Mucosa of gallbladder (tissue), 1 donor: Measurements from ENCODE around the gene ZMYND8. TPM values are rescaled to one million over a fixed set of nuclear protein-coding genes. Genes with fewer than 3 reads are reported as not detected.
"Not testable (repeated sequence)": the region's sequence is repeated elsewhere in the genome, so short reads cannot be mapped to it uniquely, and the experiment has no call there.

Experiments
- DNase-seq: peaks from one replicate; pipeline ENCODE4 v3.0.0-alpha.2; 2020; ENCODE audit warnings: low spot score
- total RNA-seq: library from RNA; stranded (reverse); gene quantifications from one replicate; pipeline ENCODE4 v1.2.1, GENCODE V29; 2021
- donor health status: DM: no; HTN: no; CAD: no.

ZMYND8 gene
- total RNA-seq, 1 donor from 2014 or later: 55.2 TPM

DNA sequence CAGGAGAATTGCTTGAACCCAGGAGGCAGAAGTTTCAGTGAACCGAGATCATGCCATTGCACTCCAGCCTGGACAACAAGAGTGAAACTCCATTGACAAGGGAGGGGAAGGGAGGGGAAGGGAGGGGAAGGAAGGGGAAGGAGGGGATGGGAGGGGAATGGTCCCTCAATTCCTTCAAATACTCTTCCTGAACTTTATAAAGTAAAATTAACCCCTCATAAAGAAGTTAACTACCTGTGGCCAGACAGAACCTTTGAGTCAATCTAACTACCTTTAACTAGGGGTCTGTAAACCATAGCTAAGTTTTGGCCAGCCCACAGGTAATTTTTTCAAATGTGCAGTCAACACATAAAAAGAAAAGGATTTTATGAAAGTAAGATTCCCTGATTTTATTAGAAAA is 131.0 kb downstream of the ZMYND8 start:
- no peak for DNase-seq

DNA sequence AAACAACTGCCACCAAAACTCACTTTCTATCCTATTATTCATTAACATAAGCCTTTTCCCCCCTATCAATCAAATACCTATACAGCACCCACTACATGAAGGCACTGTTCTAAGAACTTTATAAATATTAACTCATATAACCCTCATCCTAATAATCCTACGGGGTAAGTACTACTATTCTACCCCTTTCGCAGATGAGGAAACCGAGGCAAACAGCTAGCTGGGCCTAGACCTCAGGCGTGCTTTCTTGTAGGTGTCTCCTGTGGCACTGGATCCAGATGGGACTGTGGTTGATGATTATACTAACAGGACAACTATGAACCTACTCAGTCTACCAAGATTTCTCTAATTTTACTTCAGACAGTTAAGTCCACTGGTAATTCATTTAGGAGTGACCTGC is 131.6 kb downstream of the ZMYND8 start:
- DNase-seq: no peak

DNA sequence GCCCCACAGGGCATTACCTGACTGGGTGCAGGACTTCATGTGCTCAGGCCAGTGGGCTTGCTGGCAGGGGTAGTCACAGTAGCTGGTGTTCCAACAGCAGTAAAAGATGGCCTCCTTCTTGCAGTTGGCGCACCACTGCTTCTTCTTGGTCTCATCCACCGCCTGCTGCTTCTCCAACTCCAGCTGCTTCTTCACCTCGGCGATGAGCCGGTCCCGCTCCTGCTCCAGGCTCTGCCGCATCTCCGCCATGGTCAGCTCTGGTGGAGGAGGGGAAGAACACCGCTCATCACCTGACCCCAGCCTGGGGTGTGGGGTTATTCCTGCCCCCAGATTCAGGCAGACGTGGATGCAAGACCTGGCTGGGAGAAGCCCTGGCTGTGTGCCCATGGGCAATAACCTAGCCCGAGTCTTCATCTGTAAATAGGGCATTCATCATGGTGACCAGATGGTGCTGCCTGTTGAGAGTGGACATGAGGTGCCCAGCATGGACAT is 132.2 kb downstream of the ZMYND8 start:
- DNase-seq: no peak

DNA sequence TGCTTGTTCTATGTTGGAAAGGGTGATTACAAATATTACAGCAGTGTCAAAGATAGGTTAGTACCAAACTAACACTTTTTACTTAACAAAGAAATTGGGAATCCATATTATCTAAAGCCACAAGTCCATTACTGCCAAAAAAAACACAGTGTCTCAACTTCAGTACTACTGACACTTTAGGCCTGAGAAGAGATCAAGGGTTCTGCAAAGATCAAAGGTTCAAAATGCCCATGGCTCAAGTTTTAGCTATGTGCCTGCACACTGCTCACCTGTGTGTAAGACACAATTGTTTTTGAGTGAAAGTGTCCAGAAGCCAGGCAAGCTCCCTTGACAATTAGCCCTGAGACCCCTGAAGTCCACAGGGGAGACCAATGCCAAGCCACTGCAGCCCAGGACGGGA is 132.6 kb downstream of the ZMYND8 start:
- no peak for DNase-seq

DNA sequence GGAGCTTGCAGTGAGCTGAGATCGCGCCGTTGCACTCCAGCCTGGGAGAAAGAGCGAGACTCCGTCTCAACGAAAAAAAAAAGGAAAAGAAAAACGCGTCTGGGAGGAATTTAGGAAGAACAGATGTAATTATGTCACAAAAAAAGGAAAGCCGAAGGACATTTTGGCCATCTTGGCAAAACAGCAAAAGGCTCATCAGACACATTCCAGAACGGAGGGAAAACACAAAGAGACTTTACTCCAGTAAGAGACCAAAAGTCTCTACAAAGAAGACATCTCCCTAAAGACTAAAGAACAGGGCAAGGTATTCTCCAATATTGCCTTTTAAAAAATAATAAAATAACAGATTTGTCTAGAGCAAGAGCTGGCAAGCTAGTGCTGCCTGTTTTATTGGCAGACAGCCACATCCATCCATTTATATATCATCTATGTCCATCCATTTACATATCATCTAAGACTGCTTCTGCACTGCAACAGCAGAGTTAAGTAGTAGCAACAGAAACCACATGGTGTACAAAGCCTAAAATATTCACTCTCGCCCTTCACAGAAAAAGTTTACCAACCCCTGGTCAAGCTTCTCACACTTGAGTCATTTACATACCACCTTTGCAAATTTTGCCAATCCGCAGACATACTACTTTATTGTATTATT is 133.9 kb downstream of the ZMYND8 start:
- no peak for DNase-seq

DNA sequence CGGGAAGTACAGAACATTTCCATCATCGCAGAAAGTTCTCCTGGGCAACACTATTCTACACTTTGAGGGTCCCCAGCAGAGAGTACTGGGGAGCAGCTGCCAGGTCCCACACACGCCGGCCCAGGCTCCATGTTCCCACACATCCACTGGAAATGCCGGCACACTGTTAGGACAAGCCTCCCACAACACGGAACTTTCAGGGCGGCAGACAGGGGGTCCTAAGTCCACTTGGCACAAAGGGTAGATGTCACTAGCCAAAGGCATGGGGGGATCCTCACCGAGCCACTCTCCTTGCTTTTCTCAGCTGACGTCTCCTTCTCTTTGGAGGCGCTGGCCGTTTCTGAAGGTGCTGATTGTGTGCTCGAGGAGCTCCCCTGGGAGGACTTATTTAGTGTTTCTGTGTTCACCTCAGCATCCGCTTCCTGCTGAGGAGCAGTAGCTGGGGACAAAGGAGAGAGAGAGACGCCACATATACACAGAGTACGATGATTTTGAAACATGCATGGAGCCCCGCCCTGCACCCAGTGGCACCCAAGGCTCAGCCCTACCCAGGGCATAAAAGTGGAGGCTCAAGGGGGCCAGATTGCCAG is 135.4 kb downstream of the ZMYND8 start:
- no peak for DNase-seq

DNA sequence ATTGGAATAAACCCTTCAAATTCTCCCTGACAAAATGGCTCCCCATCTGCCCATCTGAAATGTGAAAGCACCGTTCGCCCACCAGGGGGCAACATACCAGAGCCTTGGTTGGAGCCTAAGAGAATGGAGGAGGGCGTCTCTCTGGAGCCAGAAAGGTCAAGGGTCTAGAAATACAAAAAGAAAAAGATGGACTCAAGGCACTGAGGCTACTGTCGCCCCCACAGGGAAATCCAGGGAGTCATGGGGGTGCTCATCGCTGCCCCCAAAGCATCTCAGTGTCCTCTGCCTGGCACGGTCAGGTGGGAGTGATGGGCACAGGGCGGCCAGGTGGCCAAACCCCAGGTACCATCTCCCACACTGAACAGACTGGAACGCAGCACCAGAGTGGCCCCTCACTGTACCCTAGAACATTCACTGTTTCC is 136.3 kb downstream of the ZMYND8 start:
- DNase-seq: no peak

DNA sequence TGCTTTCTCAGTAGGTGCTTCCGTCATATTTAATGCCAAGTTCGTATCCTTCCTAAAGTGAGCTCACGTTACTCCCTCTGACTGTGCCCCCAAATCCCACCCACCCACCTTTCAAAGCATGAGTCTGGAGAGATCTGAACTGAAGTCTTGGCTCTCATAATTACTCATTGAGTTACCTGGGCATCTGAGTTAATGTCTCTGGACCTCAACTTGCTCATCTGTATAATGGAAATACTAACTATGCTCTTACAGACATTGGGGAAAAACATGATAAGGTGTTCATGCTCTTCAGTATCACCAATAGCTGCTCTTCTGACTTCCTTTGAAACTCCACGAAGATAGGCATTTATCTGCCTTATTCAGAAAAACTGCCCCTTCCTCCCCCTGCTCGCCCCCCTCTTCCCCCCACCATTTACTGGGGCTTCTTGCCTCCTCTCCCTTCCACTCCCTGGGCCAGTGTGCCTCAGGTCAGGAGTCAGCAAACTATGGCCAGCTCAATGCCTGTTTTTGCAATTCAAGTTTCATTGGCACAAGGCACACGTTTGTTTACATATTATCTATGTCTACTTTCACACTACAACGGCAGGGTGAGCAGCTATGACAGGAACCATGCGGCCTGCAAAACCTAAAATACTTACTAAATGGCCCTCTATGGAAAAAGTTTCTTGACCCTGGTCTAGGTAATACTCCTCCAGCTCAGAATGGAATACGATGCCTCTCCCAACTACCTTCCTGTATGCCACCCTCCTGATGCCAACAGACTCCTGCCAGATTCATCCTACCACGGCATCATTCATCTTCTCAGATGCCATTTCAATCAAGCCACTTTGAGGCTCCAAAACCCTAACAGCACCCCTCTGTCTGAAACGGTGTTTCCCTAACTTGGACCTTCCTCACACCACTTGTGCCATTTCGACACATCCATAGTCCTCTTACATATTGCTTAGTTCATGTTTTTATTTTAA is 138.7 kb downstream of the ZMYND8 start:
- no peak for DNase-seq

DNA sequence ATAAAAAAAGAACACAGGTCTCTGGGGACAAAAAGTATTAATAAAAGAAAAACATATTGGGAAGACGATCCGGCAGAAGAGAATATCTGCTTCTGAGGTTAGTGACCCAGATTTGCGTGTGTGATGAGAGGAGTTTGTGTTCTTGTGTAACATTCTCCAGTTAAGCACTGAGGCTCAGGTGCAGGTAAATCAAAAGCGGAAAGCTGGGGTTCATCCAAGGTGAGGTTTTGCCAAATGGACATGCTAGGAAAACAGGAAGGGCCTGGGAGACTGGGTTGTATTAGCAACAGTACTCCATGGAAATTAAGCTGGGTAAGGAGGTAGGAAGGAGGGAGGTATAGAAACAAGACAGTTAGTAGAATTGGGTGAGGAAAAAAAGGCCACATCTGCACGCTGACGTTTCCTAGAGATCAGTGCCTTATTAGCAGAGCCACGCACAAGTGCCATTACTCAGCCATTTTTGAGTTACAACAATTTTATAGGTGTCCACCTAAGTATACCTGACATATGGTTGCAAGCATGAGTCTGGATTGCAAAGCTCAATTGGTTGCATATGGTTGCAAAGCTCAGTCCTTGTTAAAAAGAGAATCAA is 139.6 kb downstream of the ZMYND8 start:
- no peak for DNase-seq

DNA sequence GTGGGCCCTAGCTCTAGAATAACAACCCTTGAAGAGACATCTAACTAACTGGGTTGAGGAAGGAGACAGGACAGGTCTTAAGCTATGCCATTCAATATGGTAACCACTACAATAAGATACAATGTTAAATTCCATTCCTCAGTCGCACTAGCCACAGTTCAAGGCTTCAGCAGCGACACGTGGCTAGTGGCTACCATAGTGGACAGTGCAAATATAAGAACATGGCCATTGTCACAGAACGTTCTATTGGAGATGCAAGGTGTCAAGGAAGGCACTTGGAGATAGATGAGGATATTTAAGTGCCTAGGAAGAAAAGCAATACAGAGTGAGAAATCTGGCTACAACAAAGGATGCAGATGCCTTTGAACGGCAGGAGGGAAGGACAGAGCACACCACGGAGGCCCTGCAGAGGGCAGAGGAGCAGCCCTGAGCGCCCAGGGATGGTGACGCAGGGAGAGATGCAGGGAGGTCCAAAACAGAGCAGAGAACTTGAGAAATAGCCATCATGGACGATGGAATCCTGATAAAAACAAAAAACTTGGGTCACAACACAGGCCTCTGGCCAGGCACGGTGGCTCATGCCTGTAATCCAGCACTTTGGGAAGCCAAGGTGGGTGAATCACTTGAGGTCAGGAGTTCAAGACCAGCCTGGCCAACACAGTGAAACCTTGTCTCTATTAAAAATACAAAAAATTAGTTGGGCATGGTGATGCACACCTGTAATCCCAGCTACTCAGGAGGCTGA is 140.7 kb downstream of the ZMYND8 start:
- no peak for DNase-seq

DNA sequence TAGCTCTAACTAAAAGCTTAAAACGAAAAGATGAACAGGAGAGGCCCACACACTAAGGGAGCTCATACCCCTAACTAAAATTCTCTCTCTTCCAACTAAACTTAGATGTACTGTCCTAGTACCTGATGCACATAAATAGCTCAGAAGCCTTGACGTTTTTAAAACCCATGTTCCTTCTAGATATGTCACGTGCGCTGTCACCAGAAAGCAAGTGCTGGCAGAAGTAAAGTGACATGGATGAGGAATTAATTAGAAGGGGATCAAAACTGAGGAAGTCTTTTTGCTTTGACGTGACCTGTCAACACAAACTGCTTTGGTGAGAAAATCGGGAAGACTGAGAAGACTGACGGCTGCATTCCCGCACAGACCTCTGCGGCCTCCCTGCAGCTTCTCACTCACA is 142.5 kb downstream of the ZMYND8 start:
- DNase-seq: no peak

DNA sequence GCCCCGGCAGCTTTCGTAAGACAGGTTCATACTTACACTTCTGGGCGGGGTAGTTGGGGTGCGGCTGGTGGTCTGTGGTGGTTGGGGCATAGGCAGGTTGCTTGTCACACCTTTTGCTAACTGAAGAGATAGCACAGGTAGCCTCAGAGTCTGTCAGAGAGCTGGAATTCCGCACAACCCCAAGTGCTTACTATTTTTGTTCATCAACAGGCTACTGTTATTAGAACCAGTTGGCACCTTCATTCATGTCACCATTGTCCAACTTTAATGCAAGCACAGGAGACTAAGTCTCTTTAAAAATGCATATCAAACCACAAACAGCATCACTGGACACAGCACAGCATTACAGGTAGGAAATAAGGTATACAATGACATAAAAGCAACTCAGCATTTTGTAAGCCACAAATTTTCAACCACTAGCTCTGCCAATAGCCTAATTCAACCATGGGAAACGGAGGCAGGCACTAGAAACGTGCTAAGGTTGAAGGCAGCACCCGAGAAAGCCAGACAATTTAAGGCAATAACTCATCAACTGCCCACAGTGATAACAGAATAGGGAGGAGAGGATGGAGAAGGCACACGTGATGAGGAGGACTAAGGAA is 143.8 kb downstream of the ZMYND8 start:
- DNase-seq: no peak

DNA sequence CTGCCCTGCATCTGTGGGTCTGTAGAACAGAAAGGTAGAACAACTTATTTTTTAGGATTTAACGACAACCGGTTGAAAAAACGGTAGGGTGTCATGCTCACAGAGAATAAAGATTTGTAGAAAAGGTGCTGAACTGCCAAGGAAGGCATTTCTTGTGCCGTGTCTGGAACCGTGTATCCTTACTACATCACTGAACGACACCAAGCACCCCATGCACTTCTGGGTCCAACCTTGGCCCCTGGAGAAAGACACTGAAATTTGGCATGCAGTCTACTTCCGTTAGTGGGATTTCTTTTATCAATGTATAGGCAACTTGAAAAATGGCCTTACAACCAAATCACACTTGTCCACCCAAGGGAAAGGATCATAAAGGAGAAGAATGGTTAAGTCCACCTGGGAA is 145.5 kb downstream of the ZMYND8 start:
- DNase-seq: no peak

DNA sequence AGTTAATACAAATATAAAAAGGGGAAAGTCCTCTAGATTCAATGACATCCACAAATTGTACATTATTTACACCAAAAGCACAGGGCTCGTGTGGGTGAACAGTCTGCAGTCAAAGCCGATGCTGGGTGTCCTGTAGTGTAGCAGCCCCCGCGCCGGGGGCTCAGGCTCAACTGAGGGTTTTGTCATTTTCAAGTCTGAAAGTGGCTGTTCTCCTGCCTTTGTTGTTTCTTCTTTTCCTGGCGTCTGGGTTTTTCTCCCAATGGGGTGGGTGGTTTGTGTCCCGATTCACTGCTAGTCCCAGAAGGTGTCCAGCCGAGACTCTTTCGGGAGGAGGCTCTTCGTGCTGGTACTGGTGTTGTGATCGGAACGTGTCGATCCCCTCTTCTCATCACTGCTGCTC is 146.0 kb downstream of the ZMYND8 start:
- no peak for DNase-seq

DNA sequence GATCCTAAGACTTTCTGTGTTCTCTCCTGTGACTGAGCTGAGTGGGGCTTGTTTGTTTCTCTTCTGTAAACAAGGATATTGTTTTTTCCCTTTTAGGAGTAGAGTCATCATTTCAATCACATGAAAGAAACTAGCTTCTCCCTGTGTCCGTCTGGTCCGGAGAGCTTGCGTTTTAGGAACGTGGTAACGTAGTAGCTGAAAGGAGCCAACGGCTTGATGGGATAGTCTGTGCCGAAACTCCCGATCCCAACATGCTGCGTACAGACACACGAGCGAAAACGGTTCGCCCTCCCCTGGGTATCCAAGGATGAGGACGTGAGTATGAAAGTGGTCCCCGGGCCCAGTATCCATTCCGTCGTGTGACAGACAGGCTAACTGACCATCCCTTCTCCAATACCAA is 146.5 kb downstream of the ZMYND8 start:
- DNase-seq: no peak

DNA sequence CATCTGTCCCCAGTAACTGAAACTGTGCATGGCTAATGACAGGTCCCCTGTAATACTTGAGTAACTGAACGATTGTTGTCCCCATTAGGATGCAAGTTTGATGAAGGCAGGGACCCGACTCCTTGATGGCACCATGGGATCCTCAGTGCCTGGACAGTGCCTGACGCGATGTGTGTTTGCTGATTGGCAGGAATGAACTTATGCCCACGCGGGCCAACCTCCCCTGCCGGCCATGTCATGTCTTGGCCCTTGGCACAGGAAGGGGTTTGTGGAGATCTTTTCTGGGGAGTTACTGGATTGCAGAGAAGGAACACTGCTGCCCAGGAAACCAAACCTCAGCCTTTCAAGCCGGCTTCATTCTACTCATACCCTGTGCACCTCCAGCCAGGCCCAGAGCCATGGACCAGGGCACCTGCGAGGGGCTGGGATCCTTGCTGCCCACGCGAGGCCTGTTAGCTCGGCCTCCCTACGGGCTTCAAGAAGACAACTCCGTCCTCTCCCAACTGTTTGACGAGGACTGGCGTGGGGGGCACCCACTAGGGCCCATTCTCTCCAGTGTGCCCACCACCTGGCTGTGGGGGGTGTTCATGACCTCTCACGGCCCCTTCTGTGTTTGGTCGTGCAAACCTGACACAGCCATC is 147.8 kb downstream of the ZMYND8 start:
- no peak for DNase-seq

DNA sequence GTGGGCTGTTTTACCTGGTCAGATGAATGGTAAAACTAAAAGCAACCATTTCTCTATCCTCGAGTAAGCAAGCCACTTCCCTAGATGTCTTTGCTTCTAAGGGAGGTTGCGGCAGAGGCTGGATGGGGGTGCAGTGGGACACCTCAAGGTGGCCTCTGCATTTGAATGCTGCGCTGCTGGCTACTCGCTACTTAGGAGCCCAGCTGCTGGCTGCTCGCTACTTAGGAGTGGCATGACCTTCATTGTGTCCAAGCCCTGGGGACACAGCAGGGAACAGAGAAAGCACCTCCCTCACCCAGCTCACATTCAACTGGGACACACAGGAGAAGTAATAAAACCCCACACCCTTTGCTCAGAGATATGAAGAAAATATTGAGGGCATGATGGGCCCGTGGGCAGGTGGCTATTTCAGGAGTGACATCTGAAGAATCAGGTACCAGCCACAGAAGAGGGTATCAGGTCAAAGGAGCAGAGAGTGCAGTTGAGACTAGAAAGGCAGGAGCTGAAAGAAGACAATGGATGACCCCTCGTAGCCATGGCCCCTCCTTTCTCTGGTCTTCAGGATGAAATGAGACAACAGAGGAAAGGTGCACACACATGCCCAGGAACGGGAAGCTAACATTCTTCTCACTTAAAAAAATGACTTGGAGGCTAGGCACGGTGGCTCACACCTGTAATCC is 149.4 kb downstream of the ZMYND8 start:
- DNase-seq: no peak

DNA sequence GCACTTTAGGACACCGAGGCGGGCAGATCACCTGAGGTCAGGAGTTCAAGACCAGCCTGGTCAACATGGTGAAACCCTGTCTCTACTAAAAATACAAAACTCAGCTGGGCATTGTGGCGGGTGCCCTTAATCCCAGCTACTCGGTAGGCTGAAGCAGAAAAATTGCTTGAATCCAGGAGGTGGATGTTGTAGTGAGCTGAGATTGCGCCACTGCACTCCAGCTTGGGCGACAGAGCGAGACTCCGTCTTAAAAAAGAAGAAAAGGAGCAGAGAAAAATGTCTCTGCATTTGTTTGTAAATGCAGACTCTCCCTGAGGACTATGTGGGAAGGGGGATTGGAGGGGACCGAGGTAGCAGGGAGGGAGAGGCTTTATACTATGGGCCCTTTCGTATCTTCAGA is 149.9 kb downstream of the ZMYND8 start:
- DNase-seq: not testable (repeated sequence)

DNA sequence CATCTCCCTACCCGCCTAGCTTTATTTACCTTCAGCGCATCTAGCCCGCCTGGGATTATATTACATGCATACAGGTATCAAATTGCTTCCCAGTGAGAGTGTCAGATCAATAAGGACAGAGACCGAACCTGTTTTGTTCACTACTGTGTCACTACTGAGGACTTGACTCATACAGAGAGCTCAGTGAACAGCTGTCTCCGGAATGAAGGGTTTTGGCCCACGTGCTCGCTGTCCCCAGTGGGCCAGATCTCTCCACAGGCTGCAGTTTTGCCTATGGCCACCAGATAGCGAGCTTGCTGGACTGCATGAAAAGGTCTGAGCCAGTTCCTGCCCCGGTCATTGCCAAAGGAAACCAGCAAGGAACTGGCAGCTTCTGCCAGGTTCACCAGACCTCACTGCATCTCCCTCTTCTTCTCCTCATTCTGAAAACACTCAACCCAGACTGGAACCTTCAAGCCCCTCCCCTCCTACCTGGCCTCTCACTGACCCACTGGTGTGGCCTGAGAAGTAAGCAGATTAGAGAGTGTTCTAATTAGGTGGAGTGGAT is 150.8 kb downstream of the ZMYND8 start:
- peak; percentile 54 for DNase-seq

DNA sequence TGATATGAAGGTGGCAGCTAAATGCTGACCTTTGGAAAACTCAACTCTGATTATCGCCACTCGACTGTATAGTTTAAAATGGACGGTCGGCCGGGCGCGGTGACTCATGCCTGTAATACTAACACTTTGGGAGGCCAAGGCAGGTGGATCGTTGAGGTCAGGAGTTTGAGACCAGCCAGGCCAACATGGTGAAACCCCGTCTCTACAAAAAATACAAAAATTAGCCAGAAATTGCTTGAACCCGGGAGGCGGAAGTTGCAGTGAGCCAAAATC is 151.7 kb downstream of the ZMYND8 start:
- not testable (repeated sequence) for DNase-seq
